RWPE2 (cell line): ENCODE data around the gene CITED4.

Experiments used
- ATAC-seq: fragments of 200-7000 bp; cut with Tn5 transposase; 3 replicates; pipeline ENCODE4 v1.9.1; 2021; ENCODE audit warnings: low read depth
- DNase-seq: peaks from one replicate; pipeline ENCODE4 v3.0.0-alpha.2; 2020; ENCODE audit warnings: low spot score
- H3K27ac ChIP-seq: fragments of 450-650 bp; 2 replicates; pipeline ENCODE4 v1.5.1; 2017; ENCODE audit warnings: mild to moderate bottlenecking; ENCODE audit not compliant: poor library complexity, severe bottlenecking
- H3K27me3 ChIP-seq: fragments of 250-450 bp; sonication (Bioruptor Pico); 2 replicates; pipeline ENCODE4 v1.5.1; 2021; ENCODE audit warnings: mild to moderate bottlenecking, moderate library complexity; ENCODE audit not compliant: insufficient read depth, poor library complexity, severe bottlenecking
- H3K36me3 ChIP-seq: fragments of 250-450 bp; sonication (Bioruptor Pico); 2 replicates; pipeline ENCODE4 v1.5.1; 2020; ENCODE audit warnings: low read depth, mild to moderate bottlenecking, moderate library complexity
- H3K4me1 ChIP-seq: fragments of 250-450 bp; sonication (Bioruptor Pico); 2 replicates; pipeline ENCODE4 v1.5.1; 2021; ENCODE audit warnings: mild to moderate bottlenecking, moderate library complexity; ENCODE audit not compliant: insufficient read depth, poor library complexity, severe bottlenecking
- H3K4me3 ChIP-seq: fragments of 250-450 bp; sonication (Bioruptor Pico); 2 replicates; pipeline ENCODE4 v1.5.1; 2021; ENCODE audit warnings: mild to moderate bottlenecking, moderate library complexity; ENCODE audit not compliant: severe bottlenecking
- H3K9me3 ChIP-seq: fragments of 250-450 bp; sonication (Bioruptor Pico); 2 replicates; pipeline ENCODE4 v1.5.1; 2021; ENCODE audit warnings: mild to moderate bottlenecking, moderate library complexity; ENCODE audit not compliant: severe bottlenecking
- TF ChIP-seq, protein P1 (sequence below): fragments of 450-650 bp; IDR thresholded peaks from one replicate; pipeline ENCODE4 v1.5.1; 2017; ENCODE audit warnings: mild to moderate bottlenecking, moderate library complexity; ENCODE audit not compliant: poor library complexity, severe bottlenecking

Gene CITED4

DNA sequence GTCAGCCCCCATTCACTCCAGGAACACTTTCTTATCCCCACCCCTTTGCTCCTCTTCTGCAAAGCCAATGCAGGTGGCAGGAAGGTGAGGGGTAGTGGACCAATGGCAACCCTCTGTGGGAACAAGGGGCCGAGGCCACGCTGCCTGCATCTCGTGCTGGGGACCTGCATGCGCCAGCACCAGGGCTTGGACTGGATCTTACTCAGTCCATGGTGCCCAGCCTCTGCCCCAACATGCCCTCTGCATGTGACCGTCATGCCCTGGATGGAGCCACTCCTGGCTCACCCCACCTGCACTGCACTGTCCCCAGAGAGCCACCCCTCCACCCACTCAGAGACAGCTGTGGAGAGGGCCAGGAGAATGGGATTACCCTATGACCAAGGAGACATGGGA lies 22.2 kb downstream of the CITED4 start:
- Histone ChIP-seq H3K36me3 (no peaks in the 10 kb centered on the region), H3K27ac (no peak overlapping the region), H3K4me3 (no peak overlapping the region), H3K9me3 (no peaks in the 10 kb centered on the region), H3K4me1 (no peaks in the 10 kb centered on the region), H3K27me3 (no peaks in the 10 kb centered on the region)
- TF ChIP-seq, protein P1, sequence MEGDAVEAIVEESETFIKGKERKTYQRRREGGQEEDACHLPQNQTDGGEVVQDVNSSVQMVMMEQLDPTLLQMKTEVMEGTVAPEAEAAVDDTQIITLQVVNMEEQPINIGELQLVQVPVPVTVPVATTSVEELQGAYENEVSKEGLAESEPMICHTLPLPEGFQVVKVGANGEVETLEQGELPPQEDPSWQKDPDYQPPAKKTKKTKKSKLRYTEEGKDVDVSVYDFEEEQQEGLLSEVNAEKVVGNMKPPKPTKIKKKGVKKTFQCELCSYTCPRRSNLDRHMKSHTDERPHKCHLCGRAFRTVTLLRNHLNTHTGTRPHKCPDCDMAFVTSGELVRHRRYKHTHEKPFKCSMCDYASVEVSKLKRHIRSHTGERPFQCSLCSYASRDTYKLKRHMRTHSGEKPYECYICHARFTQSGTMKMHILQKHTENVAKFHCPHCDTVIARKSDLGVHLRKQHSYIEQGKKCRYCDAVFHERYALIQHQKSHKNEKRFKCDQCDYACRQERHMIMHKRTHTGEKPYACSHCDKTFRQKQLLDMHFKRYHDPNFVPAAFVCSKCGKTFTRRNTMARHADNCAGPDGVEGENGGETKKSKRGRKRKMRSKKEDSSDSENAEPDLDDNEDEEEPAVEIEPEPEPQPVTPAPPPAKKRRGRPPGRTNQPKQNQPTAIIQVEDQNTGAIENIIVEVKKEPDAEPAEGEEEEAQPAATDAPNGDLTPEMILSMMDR = no peak
- DNase-seq (no peak), ATAC-seq (no peak)

DNA sequence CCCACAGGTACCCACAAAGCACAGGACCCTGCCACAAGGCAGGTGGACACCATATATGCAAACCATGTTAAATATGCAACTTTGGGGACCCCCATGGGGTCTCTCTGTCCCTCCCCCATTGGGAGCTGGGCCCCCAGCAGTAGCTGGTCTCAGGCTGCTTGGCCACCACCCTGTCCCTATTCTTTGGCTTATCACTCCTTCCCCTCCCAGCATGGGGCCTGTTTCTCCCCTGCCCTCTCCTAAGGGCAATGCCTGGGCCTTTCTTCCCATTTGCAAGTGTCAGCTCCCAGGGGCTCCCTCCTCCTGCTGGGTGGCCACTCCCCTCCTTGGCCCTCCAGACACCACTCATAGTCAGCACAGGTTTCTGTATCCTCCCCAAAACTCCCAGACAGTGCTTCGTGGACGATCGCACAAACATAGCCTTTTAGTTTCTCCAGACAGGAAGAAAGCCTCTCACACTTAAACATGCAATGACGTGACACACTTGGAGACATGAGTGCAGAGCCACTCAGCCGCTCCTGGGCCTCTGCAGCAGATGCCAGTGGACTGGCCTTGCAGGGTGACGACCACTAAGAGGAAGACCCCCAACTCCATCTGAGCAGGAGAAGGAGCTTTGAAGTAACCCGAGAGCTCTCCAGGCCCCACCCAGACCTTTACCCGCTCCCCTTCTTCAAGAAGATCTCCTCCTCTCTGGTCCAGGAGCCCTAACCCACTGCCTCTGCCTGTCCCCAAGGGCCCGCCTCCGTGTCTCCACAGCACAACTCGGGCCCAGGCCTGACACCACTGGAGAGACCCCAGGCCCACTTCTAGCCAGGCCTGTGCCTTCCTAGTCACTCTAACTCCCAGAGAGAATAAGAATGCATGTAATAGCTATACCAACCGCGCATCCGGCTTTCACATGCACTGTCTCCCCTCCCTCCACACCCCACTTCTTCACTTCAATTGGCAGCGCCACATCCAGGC lies 22.9 kb downstream of the CITED4 start:
- ATAC-seq (no peak; the same call in 2 of the 3 replicates), DNase-seq (no peak)
- Histone ChIP-seq H3K27ac (no peak overlapping the region), H3K36me3 (no peaks in the 10 kb centered on the region), H3K9me3 (no peaks in the 10 kb centered on the region), H3K4me1 (no peaks in the 10 kb centered on the region), H3K4me3 (no peak overlapping the region), H3K27me3 (no peaks in the 10 kb centered on the region)
- TF ChIP-seq, protein P1 = no peak

DNA sequence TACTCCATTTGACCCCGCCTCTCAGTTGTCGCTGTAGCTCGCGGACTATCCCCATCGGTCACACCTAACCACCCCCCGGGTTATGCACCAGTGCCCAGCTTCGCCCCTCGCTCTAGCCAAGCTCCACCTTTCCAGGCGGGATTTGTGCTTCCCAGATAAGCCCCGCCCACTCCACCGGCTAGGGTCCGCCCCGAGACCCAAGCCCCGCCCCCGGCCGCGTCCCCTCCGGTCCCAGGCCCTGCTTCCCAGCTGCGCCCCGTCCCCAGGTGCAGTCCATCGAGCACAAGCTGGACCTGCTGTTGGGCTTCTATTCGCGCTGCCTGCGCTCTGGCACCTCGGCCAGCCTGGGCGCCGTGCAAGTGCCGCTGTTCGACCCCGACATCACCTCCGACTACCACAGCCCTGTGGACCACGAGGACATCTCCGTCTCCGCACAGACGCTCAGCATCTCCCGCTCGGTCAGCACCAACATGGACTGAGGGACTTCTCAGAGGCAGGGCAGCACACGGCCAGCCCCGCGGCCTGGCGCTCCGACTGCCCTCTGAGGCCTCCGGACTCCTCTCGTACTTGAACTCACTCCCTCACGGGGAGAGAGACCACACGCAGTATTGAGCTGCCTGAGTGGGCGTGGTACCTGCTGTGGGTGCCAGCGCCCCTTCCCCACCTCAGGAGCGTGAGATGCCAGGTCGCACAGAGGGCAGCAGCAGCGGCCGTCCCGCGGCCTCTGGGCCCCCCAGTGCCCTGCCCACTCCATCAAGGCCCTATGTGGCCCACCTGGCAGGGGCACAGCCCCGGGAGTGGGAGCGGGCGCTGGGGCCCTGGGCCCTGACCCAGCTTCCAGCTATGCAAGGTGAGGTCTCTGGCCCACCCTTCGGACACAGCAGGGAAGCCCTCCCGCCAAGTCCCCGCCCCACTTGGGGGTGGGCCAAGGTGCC lies 23.9 kb downstream of the CITED4 start:
- TF ChIP-seq, protein P1 = no peak
- ATAC-seq (no peak), DNase-seq (no peak)
- Histone ChIP-seq H3K4me1 (no peaks in the 10 kb centered on the region), H3K27ac (no peak overlapping the region), H3K9me3 (no peaks in the 10 kb centered on the region), H3K4me3 (no peak overlapping the region), H3K36me3 (no peaks in the 10 kb centered on the region), H3K27me3 (no peaks in the 10 kb centered on the region)

DNA sequence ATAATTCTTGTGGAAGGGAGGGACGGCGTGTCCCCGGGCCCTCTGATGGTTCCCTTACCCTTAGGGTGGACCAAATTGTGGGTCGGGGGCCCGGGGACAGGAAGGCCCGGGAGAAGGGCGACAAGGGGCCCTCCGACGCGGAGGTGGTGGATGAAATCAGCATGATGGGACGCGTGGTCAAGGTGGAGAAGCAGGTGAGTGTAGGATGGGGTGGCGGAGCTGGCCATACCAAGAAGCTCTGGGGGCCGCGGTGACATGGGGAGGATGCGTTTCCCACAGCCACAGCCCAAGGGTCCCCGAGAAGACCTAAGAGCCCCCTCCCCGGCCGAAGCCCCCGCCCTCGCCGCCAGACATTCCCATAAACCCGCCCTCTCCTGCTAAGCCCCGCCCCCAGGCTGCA lies 24.6 kb downstream of the CITED4 start:
- H3K9me3 ChIP-seq = no peaks in the 10 kb centered on the region
- DNase-seq (no peak), ATAC-seq (no peak)
- no peaks in the 10 kb centered on the region for H3K36me3 ChIP-seq
- H3K27ac ChIP-seq = no peak overlapping the region
- no peaks in the 10 kb centered on the region for H3K27me3 ChIP-seq
- H3K4me1 ChIP-seq = no peaks in the 10 kb centered on the region
- TF ChIP-seq, protein P1 = no peak
- H3K4me3 ChIP-seq = no peak overlapping the region
